ENCODE results near the gene CST8.

DNA sequence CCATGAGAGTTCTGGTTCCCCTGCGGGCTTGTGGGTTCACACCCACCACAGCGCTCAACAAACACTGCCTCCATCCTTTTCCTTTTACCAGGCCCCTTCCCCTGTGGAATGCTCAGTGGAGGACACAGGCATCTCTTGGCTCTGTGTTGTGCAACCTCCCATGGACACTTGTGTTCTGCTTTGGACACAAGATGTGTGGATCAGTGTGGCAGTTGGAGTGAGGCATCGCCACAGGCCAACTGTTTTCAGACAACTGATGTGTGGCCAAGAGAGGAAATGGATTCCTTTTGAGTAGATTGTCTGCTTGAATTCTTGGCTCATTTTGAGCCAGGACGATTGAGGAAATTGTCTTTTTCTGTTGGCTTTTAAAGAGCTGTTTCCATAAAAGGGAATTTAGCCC, 26.8 kb downstream of the CST8 start:
- no peak for TF ChIP-seq YY1 (IDR thresholded peaks at IDR 0.05; ENCODE audit: insufficient read depth, insufficient read length)
- TF ChIP-seq SUZ12 (IDR thresholded peaks at IDR 0.05; ENCODE audit: extremely low read depth, insufficient read depth, insufficient read length): no peak
